Astrocyte (in vitro differentiated cells and primary cell): Measurements from ENCODE around the gene AUTS2. TPM values are rescaled to one million over a fixed set of nuclear protein-coding genes. Genes with fewer than 3 reads are reported as not detected.

Experiments used
- DNase-seq: peaks from one replicate; pipeline ENCODE4 v3.0.0-alpha.2; 2010; ENCODE audit warnings: low read depth
- FAIRE-seq: peaks from 2 replicates; lab custom pipeline; 2011; peaks lifted over from hg19 to GRCh38; lab: Jason Lieb, UNC
- H2AFZ ChIP-seq: 2 replicates; pipeline ENCODE4 v1.6.0; 2012; ENCODE audit warnings: low read depth, low read length, inconsistent platforms
- H3K27ac ChIP-seq: 2 replicates; pipeline ENCODE4 v1.5.1; 2011; ENCODE audit warnings: low read depth, low read length, inconsistent platforms
- H3K27me3 ChIP-seq: 2 replicates; pipeline ENCODE4 v1.6.0; 2011; ENCODE audit warnings: low read length, inconsistent platforms; ENCODE audit not compliant: insufficient read depth
- H3K36me3 ChIP-seq: 2 replicates; pipeline ENCODE4 v1.5.1; 2011; ENCODE audit warnings: low read length, inconsistent platforms; ENCODE audit not compliant: insufficient read depth
- H3K4me1 ChIP-seq: 2 replicates; pipeline ENCODE4 v1.5.1; 2011; ENCODE audit warnings: low read length, inconsistent platforms; ENCODE audit not compliant: insufficient read depth
- H3K4me2 ChIP-seq: 2 replicates; pipeline ENCODE4 v1.6.0; 2012; ENCODE audit warnings: low read length, inconsistent platforms
- H3K4me3 ChIP-seq: 2 replicates; pipeline ENCODE4 v1.5.1; 2011; ENCODE audit warnings: low read depth, mild to moderate bottlenecking, low read length, inconsistent platforms; ENCODE audit not compliant: insufficient read depth
- H3K79me2 ChIP-seq: 2 replicates; pipeline ENCODE4 v1.6.0; 2012; ENCODE audit warnings: mild to moderate bottlenecking, low read length, inconsistent platforms; ENCODE audit not compliant: insufficient read depth
- H3K9ac ChIP-seq: 2 replicates; pipeline ENCODE4 v1.6.0; 2012; ENCODE audit warnings: mild to moderate bottlenecking, low read length, inconsistent platforms
- H3K9me3 ChIP-seq: 2 replicates; pipeline ENCODE4 v1.5.1; 2012; ENCODE audit warnings: low read depth, mild to moderate bottlenecking, low read length, inconsistent platforms; ENCODE audit not compliant: insufficient read depth
- H4K20me1 ChIP-seq: 2 replicates; pipeline ENCODE4 v1.6.0; 2012; ENCODE audit warnings: low read length, inconsistent platforms; ENCODE audit not compliant: insufficient read depth
- H3K27ac Mint-ChIP-seq: one replicate; pipeline ENCODE4 v1.8.0; 2021; ENCODE audit warnings: mild to moderate bottlenecking, mixed read lengths; ENCODE audit not compliant: unreplicated experiment
- H3K27me3 Mint-ChIP-seq: one replicate; pipeline ENCODE4 v1.8.0; 2021; ENCODE audit warnings: low read depth, mixed read lengths; ENCODE audit not compliant: unreplicated experiment
- H3K36me3 Mint-ChIP-seq: one replicate; pipeline ENCODE4 v1.8.0; 2021; ENCODE audit warnings: low read depth, mixed read lengths; ENCODE audit not compliant: unreplicated experiment
- H3K4me1 Mint-ChIP-seq: one replicate; pipeline ENCODE4 v1.8.0; 2021; ENCODE audit warnings: low read depth, mixed read lengths; ENCODE audit not compliant: unreplicated experiment
- H3K4me3 Mint-ChIP-seq: one replicate; pipeline ENCODE4 v1.8.0; 2021; ENCODE audit warnings: mild to moderate bottlenecking, moderate library complexity, mixed read lengths; ENCODE audit not compliant: unreplicated experiment
- H3K9me3 Mint-ChIP-seq: one replicate; pipeline ENCODE4 v1.8.0; 2021; ENCODE audit warnings: mild to moderate bottlenecking, mixed read lengths; ENCODE audit not compliant: unreplicated experiment
- CTCF ChIP-seq: IDR thresholded peaks from 2 replicates; pipeline ENCODE4 v1.5.1; 2011; ENCODE audit warnings: low read depth, mild to moderate bottlenecking, inconsistent platforms, low read length, moderate library complexity; ENCODE audit not compliant: insufficient read depth
- EZH2 ChIP-seq: IDR thresholded peaks from 2 replicates; pipeline ENCODE4 v1.6.1; 2012; ENCODE audit warnings: mild to moderate bottlenecking, low read length, inconsistent platforms; ENCODE audit not compliant: insufficient read depth
- total RNA-seq: library from RNA; stranded (reverse); gene quantifications from 2 replicates; pipeline ENCODE4 v1.2.1, GENCODE V29; 2021

Gene AUTS2
- total RNA-seq, 1 donor from 2014 or later, result 73.2 TPM

- no peaks in the 10 kb centered on the region for H3K27me3 Mint-ChIP-seq
- Histone ChIP-seq H3K9ac (no peak overlapping the region), H3K36me3 (no peaks in the 10 kb centered on the region), H3K79me2 (no peaks in the 10 kb centered on the region), H3K4me3 (no peak overlapping the region), H3K4me2 (no peak overlapping the region), H3K9me3 (no peaks in the 10 kb centered on the region), H4K20me1 (no peaks in the 10 kb centered on the region), H3K4me1 (peaks cover 17% of the 10 kb centered on the region), H2AFZ (no peak overlapping the region), H3K27me3 (no peaks in the 10 kb centered on the region), H3K27ac (no peak overlapping the region)
- H3K4me1 Mint-ChIP-seq, result peaks cover 35% of the 10 kb centered on the region
- no peak overlapping the region for H3K4me3 Mint-ChIP-seq
- no peak for FAIRE-seq
- no peaks in the 10 kb centered on the region for H3K9me3 Mint-ChIP-seq
- TF ChIP-seq EZH2 (no peak), CTCF (no peak)
- H3K27ac Mint-ChIP-seq, result no peak overlapping the region
- H3K36me3 Mint-ChIP-seq, result no peaks in the 10 kb centered on the region
- peak; percentile 70 for DNase-seq
Measured at GRCh38 chr7:70390251-70390650, 792.0 kb downstream of the AUTS2 start.

- H3K4me1 Mint-ChIP-seq, result peaks cover 34% of the 10 kb centered on the region
- no peak for TF ChIP-seq EZH2
- TF ChIP-seq CTCF, result no peak
- Histone ChIP-seq H4K20me1 (no peaks in the 10 kb centered on the region), H3K9me3 (no peaks in the 10 kb centered on the region), H3K36me3 (no peaks in the 10 kb centered on the region), H3K4me2 (peak overlapping the region; percentile 18), H3K4me3 (no peak overlapping the region), H3K9ac (no peak overlapping the region), H3K27me3 (no peaks in the 10 kb centered on the region), H3K4me1 (peaks cover 17% of the 10 kb centered on the region), H3K27ac (peak overlapping the region; percentile 49), H3K79me2 (no peaks in the 10 kb centered on the region), H2AFZ (no peak overlapping the region)
- H3K36me3 Mint-ChIP-seq, result no peaks in the 10 kb centered on the region
- no peak overlapping the region for H3K27ac Mint-ChIP-seq
- no peaks in the 10 kb centered on the region for H3K9me3 Mint-ChIP-seq
- FAIRE-seq (peak; percentile 63), DNase-seq (peak; percentile 59)
- no peaks in the 10 kb centered on the region for H3K27me3 Mint-ChIP-seq
- H3K4me3 Mint-ChIP-seq, result no peak overlapping the region
Measured at GRCh38 chr7:70392256-70392876, 794.1 kb downstream of the AUTS2 start.

- Histone ChIP-seq H3K27me3 (no peaks in the 10 kb centered on the region), H4K20me1 (no peaks in the 10 kb centered on the region), H3K4me1 (peaks cover 17% of the 10 kb centered on the region), H3K36me3 (no peaks in the 10 kb centered on the region), H3K4me3 (no peak overlapping the region), H3K27ac (no peak overlapping the region), H3K9me3 (no peaks in the 10 kb centered on the region), H3K4me2 (peak overlapping the region; percentile 18), H3K9ac (no peak overlapping the region), H2AFZ (no peak overlapping the region), H3K79me2 (no peaks in the 10 kb centered on the region)
- Mint-ChIP-seq H3K27ac (peak overlapping the region; percentile 67), H3K36me3 (no peaks in the 10 kb centered on the region), H3K9me3 (no peaks in the 10 kb centered on the region), H3K4me3 (no peak overlapping the region), H3K27me3 (no peaks in the 10 kb centered on the region), H3K4me1 (peaks cover 34% of the 10 kb centered on the region)
- TF ChIP-seq CTCF (no peak), EZH2 (no peak)
- DNase-seq, result no peak
- FAIRE-seq, result no peak
Measured at GRCh38 chr7:70392877-70393435, 794.7 kb downstream of the AUTS2 start.
